22Rv1 (cell line): ENCODE measurements around the gene KRT73.

Source experiments
- ZFX ChIP-seq: fragments of 450-650 bp; IDR thresholded peaks from 2 replicates; pipeline ENCODE4 v1.6.1; 2017; ENCODE audit warnings: antibody characterized with exemption, borderline replicate concordance
- TF ChIP-seq, protein P1 (sequence below): fragments of 450-650 bp; IDR thresholded peaks from 2 replicates; pipeline ENCODE4 v1.5.1; 2017; ENCODE audit warnings: mild to moderate bottlenecking

DNA sequence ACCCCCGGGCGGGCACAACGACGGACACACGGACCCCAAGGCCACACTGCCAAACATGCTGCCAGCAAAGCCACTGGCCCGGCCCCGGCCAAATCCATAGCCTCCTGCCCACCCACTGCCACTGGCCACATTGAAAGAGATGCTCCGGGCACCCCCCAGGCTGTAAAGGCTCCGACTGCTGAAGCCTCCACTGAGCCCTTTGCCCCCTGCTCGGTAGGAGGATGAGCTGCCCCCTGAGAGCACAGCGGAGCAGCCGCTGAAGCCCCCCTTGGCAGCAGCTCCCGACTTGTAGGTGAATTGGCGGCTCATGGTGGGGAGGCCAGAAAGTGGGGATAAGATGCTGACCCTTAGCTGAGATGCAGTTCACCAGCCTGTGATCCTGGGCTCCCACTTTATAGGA, at the start of gene KRT73:
- TF ChIP-seq, protein P1, sequence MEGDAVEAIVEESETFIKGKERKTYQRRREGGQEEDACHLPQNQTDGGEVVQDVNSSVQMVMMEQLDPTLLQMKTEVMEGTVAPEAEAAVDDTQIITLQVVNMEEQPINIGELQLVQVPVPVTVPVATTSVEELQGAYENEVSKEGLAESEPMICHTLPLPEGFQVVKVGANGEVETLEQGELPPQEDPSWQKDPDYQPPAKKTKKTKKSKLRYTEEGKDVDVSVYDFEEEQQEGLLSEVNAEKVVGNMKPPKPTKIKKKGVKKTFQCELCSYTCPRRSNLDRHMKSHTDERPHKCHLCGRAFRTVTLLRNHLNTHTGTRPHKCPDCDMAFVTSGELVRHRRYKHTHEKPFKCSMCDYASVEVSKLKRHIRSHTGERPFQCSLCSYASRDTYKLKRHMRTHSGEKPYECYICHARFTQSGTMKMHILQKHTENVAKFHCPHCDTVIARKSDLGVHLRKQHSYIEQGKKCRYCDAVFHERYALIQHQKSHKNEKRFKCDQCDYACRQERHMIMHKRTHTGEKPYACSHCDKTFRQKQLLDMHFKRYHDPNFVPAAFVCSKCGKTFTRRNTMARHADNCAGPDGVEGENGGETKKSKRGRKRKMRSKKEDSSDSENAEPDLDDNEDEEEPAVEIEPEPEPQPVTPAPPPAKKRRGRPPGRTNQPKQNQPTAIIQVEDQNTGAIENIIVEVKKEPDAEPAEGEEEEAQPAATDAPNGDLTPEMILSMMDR: no peak
- TF ChIP-seq ZFX: no peak
